Myocyte (in vitro differentiated cells): ENCODE results near the gene SPECC1. TPM values are rescaled to one million over a fixed set of nuclear protein-coding genes. Genes with fewer than 3 reads are reported as not detected.
"Not testable (repeated sequence)": the region's sequence is repeated elsewhere in the genome, so short reads cannot be mapped to it uniquely, and the experiment has no call there.

Source experiments
- DNase-seq: peaks from one replicate; pipeline ENCODE4 v3.0.0-alpha.2; 2012; ENCODE audit warnings: low read depth
- total RNA-seq: library from RNA; depleted of rRNA; stranded (reverse); fragments of >200 nt; gene quantifications from 2 replicates; pipeline ENCODE4 v1.2.3, GENCODE V29; 2014

Gene SPECC1
- total RNA-seq, 1 donor from 2014 or later: 47.0 TPM

DNA sequence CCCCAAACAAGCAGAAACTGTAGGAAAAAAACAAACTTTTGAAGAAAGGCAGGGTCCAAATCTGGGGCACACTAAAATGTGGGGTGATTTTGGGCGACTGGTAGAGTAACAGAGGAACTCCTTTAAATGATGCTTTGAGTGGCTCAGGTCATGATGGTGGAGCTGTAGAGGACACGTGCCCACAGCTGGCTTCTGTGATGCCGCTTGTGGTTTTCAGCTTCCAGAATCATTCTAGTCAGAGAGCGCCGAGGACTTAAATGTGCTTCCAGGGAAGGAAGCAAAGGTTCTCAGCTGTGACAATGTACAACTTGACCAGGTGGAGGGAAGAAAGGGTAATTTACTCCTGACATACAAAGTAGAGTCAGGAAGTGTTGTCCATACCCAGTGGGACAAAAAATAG is 295.8 kb downstream of the SPECC1 start:
- DNase-seq: no peak

- no peak for DNase-seq
Observed at GRCh38 chr17:20306924-20307323, 297.8 kb downstream of the SPECC1 start.

DNA sequence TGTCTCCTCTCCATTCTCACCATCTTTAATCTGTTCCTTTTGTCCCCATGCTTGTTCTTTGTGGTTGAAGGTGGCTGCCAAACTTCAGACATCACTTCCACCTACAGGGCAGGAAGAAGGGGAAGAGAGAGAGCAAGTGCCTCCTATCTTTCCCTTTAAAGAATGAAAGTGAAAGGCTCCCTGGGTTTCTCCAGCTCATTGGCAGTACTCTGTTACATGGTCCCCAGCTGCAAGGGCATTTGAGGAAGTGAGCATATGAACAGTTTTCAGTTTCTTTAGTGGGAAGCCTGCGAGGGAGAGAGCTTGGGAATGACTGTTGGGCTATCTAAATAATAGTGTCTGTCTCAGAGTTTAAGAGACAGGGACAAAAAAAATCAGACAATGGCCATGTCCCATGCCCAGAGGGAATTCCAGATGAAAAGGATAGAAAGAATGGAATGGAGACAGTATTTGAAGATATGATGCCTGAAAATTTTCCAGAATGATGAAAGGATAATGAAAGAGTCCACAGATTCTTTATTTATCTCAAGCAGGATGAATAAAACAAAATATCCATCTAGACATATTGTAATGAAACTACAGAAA is 298.3 kb downstream of the SPECC1 start:
- DNase-seq: no peak

GRCh38 chr17:20310481-20310880 is 301.3 kb downstream of the SPECC1 start:
- peak; percentile 88 for DNase-seq

GRCh38 chr17:20313306-20313705 is 304.1 kb downstream of the SPECC1 start:
- DNase-seq: no peak

GRCh38 chr17:20313891-20314290 is 304.7 kb downstream of the SPECC1 start:
- DNase-seq: no peak

GRCh38 chr17:20314834-20315233 is 305.7 kb downstream of the SPECC1 start:
- no peak for DNase-seq

DNA sequence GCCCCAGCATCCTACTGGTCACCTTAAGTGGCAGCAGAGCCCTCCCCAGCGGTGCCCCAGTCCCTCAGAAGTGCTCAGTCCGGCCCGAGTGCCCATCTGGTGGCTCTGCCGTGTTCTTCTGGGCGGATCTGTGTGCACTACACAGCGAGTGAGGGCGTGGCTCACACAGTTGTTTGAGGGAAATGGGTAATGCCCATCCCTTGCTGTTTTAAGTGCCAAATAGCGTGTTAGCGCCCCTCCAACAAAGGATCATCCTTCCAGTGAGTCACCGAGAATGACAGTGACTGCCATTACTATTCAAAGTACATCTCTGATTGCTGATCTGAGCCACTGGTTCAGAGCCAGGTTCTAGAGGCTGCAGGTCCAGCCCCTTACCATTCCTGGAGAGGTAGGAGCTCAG is 306.2 kb downstream of the SPECC1 start:
- DNase-seq: peak; percentile 56

- DNase-seq: peak; percentile 95
Observed at GRCh38 chr17:20315821-20316220, 306.7 kb downstream of the SPECC1 start.

- DNase-seq: peak; percentile 72
Observed at GRCh38 chr17:20320535-20321229, 311.5 kb downstream of the SPECC1 start.

GRCh38 chr17:20321357-20321756 is 312.2 kb downstream of the SPECC1 start:
- DNase-seq: not testable (repeated sequence)

GRCh38 chr17:20327739-20328138 is 318.6 kb downstream of the SPECC1 start:
- not testable (repeated sequence) for DNase-seq

DNA sequence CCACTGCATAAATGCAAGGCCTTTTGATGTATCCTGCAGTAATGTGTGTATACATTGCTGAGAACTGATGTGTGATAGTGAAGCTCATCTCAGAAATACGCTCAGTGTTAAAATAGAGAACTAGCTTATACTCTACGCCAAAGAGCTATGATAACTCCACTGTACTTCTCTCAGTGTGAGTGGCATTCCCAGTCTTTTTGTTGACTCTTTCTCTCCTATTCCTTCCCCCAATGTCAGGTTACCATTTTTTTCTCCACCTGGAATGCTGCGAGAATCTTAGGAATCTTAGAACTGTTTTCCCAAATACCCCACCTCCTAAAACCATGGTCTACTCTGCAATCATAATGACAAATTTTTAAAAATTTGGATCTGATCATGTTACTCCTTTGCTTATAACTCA is 342.2 kb downstream of the SPECC1 start:
- not testable (repeated sequence) for DNase-seq

DNA sequence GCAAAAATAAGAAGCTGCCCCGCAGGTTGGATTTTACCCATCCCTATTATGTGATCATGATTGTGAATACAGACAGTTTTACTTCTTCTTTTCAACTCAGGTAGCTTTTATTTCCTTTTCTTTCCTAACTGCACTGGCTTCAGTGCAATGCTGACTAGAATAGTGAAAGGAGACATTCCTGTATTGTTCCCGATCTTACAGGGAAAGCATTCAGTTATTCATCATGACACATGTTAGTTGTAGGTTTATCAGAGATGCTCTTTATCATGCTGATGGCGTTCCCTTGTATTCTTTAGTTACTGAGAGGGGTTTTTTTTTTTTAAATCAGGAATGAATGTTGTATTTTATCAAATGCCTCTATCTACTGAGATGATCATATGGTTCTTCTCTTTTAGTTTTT is 343.4 kb downstream of the SPECC1 start:
- DNase-seq: not testable (repeated sequence)

- not testable (repeated sequence) for DNase-seq
Observed at GRCh38 chr17:20363846-20364245, 354.7 kb downstream of the SPECC1 start.

Other genes starting within 250 kb of the SPECC1 start
- gene ULK2, start 141.4 kb upstream of the SPECC1 start, total RNA-seq: 10.2 and 18.0 TPM in 2 replicates
- gene AKAP10, start 31.5 kb upstream of the SPECC1 start, total RNA-seq: 19.0 and 23.0 TPM in 2 replicates